Measurements from ENCODE around the gene BRI3.
"Not testable (repeated sequence)": the region's sequence is repeated elsewhere in the genome, so short reads cannot be mapped to it uniquely, and the experiment has no call there.

The BRI3 gene

DNA sequence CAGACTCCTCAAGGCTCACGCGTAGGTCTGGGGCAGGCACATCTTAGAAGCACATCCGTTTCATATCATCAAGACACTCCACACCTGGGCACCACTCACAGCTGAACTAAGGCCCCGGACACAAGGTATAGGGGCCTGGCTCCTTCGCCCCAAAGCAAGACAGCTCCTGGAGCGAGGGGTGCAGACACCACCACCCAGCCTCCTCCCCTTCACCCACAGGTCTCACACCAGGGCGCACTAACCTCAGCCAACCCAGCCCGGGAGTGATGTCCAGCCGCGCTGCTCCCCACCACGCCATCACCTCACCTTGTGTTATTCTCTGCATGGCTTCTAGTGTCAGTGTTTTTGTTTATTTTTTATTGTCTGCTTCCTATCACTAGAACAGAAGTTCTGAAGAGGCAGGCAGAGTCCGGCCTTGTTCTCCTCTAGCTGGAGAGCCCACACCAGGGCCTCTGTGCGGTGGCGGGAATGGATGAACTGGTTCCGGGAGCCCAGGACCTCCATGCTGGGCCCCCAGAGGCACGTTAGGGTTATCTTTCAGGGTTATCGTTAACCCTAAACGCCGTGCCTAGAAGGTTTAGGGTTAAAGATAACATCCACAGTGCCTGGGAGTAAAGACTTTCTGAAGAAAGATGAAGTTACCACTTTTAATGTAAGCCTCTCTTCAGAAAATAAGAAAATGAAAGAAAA is 21.8 kb downstream of the BRI3 start:
- DNase-seq (ENCODE audit: extremely low spot score, insufficient read length, low read depth) (no peak), FAIRE-seq (no peak)

DNA sequence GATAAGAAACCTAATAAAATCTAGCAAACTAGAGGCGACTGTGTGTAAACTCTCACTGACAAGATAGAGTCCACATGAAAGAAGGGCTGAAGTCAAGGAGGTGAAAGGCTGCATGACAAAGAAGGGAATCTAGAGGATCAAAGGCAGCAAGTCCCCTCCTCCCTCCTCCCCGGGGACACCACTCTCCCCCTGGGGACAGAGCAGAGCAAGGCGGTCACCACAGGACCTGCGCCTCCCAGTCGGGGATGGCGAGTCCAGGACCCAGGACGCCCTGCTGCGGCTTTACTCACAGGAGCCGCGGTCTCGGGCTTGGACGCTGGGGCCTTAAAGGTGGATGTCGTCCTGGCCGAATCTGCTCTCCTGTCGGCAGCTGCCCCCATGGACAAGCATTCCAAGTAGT is 22.4 kb downstream of the BRI3 start:
- FAIRE-seq (no peak), DNase-seq (ENCODE audit: extremely low spot score, insufficient read length, low read depth) (no peak)

DNA sequence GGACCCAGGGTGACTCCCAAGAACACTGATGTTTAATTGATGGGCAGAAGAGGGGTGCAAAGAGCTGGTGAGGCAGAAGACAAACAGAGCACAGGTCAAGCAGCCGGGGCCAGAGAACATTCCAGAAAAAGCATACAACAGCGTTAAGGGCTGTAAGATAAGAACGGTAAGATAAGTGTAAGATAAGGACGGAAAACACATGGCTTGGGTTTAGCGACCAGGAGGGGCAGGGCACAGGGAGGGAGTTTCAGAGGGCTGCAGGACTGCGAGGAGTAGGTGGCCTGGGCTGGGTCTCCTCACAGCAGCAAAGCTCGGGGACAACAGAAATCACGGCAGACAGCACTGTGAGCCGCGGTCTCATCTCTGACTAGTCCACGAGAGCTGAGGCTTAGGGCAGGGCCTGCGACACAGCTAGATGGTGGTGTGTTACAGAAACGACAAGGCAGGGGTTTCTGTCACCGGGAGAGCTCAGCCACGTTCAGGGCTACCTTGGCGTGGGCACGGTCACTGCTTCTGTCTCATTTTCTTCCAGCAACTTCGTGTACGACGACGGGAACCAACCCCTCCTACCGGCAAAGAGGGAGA is 24.6 kb downstream of the BRI3 start:
- FAIRE-seq (no peak), DNase-seq (ENCODE audit: extremely low spot score, insufficient read length, low read depth) (no peak)

DNA sequence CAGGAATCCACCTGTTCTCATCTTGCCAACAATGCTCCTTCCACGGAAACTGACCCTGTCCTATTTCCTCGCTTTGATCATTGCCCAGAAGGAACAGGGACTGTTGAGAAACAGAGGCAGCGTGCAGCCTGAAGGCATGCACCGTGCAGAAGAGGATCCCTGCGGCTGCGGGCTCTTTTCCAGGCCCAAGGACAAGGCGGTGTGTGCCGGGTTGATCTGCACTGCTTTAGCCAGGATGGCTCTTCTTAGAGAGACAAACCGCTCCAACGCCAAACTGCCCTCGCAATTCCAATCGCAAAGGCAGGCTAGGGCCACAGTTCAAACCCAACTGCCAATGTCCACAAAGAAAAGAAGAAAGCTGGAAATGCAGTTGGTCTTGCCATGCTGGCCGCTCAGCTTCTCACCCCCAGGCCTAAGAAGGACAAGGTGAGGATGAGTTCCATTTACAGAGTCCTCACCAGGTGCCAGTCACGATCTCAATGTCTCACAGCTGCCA is 26.5 kb downstream of the BRI3 start:
- FAIRE-seq (no peak), DNase-seq (ENCODE audit: extremely low spot score, insufficient read length, low read depth) (no peak)

DNA sequence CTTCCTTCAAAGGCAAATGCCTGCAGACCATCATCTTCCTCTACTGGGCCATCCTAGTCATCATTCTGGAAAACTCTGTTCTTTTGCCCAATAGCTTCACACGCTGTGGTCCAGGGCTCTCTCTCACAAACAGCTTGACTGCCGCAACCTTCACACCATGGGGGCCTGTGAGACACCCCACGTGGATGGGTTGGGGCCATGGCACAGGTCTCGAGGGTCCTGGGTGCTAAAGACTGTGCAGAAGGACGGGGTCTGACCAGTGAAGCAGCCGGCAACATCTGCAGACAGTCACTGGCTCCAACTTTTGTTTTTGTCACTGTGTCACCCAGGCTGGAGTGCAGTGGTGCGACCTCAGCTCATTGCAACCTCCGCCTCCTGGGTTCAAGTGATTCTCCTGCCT is 28.1 kb downstream of the BRI3 start:
- FAIRE-seq, result no peak

DNA sequence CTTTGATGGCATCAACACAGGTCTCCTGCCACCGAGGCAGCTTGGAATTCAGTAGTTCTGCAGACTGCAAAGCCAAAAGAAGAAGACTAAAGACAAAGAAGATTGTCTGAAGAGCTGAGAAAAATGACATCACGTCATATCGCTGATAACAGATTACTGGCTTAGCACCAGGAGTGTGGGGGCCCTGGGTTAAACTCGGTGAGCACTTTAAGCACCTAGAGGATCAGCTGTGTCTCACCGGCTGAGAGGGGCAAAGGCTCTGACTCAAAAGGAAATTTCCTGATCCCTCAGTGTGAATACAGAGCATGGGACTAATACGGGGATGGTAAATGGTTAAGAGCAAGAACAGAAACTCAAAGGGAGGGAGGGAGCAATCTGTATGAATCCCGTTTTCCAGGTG is 30.7 kb downstream of the BRI3 start:
- FAIRE-seq (no peak), DNase-seq (ENCODE audit: extremely low spot score, insufficient read length, low read depth) (no peak)

More for the DNA sequence above, 28.1 kb downstream of the BRI3 start:
- no peak for DNase-seq (ENCODE audit: extremely low spot score, insufficient read length, low read depth)

DNA sequence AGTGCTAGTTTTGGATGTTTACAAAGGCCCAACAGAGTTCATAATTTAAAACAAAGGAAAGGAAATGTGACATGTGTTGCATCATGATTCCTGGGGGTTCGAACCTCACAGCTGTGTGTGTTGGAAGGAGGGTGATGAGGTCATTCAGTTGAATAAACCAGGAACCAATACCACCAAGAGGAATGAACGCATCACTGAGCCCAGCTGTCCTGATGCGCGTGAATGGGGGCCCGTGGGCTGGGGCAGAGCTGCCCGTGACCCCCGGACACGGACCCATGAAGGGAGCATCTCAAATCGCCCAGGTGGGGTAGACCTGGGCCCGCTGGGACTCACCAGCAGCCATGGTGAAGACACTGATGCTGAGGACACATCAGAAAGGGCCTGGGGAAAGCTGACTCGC is 33.0 kb downstream of the BRI3 start:
- no peak for FAIRE-seq
- no peak for DNase-seq (ENCODE audit: extremely low spot score, insufficient read length, low read depth)

DNA sequence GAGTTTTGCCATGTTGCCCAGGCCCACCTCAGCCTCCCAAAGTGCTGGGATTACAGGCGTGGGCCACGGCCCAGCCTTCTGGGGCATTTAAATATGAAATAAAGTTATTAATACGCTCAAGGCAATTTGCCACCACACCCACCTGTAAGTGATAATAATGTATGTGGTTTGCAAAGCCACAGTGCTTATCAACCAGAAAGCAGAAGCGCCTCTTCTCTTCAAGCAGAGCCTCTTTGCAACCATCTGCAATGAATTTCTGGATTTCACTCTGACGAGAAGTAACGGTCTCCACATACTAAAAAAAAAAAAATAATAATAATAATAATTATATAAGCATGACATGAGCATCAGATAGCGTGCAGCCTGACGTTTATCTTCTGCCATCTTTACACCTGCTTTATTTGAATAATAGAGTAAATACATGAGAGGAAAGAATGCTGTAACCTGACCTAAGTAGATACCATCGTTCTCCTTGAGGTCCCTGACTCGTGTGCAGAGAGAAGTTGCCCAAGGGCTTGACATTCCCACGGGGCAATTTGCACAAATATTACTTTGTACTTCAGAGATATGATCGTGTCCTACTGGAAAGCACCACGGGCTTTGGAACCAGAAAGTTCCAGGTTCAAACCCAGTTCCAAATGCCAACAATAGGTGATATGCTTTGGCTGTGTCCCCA is 34.0 kb downstream of the BRI3 start:
- no peak for FAIRE-seq
- DNase-seq (ENCODE audit: extremely low spot score, insufficient read length, low read depth), result no peak

DNA sequence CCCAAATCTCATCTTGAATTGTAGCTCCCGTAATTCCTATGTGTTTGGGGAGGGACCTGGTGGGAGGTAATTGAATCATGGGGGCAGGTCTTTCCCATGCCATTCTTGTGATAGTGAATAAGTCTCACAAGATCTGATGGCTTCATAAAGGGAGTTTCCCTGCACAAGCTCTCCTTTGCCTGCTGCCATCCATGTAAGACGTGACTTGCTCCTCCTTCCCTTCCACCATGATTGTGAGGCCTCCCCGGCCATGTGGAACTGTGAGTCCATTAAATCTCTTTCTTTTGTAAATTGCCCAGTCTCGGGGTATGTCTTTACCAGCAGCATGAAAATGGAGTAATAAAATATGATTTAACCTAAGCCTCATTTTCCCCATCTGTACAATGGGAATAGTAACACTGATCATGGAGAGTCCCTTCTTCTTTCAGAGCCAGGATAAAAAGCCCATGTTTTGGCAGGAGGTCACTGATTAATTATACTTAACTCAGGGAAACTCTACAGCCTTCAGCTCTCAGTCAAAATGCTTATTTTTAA is 34.6 kb downstream of the BRI3 start:
- not testable (repeated sequence) for DNase-seq (ENCODE audit: extremely low spot score, insufficient read length, low read depth); FAIRE-seq

DNA sequence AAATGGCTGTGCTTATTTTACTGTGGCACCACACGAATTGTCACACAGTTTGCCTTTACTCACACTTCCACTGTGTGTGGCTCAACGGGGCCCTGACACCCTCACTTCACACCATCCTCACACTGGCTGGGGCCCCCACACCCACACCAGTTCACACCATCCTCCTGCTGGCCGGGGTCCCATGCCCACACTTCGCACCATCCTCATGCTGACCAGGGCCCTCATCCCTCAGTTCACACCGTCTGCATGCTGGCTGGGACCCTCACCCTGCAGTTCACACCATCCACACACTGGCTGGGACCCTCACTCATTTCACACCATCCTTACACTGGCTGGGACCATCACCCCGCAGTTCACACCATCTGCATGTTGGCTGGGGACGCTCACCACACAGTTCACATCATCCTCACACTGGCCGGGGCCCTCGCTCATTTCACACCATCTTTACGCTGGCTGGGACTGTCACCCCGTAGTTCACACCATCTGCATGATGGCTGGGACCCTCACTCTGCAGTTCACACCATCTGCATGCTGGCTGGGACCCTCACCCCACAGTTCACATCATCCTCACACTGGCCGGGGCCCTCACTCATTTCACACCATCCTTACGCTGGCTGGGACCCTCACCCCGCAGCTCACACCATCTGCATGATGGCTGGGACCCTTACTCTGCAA is 36.0 kb downstream of the BRI3 start:
- no peak for FAIRE-seq
- DNase-seq (ENCODE audit: extremely low spot score, insufficient read length, low read depth), result no peak

DNA sequence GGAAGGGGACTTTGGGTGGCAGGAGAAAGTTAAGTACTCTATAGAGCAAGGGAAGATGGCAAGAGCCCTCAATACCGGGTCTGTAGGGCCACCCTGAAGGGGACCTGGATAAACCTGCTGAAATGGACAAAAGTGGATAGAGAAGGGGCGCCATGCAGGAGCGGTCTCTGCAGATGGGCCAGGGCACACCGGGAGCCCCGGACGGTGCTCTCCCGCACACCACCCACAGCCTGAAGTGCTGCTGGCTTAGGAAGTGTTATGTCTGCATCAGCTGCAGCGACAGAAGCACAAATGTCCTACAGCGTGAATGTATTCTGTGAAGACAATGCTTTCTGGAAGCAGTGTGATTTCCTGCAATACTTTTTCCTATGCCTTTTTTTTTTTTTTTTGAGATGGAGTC is 37.7 kb downstream of the BRI3 start:
- DNase-seq (ENCODE audit: extremely low spot score, insufficient read length, low read depth) (no peak), FAIRE-seq (no peak)

DNA sequence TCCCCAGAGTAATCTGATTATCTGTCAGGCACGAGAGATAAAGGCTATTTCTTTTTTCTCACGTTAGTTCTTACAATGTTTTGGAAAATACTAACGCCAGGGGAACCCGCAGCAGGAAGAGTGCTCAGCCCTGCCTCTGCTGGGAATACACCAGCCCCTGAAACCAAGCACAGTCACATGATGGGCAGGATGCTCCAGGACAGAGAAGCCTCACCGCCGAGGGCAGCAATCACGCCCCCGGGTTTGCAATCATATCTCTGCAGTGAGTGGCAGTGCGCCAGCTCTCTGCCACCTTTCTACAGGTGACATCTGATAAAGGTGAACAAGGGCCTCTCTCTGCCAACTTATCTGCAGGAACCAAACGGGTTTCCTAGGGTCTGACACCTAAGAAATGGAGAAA is 39.8 kb downstream of the BRI3 start:
- no peak for FAIRE-seq

DNA sequence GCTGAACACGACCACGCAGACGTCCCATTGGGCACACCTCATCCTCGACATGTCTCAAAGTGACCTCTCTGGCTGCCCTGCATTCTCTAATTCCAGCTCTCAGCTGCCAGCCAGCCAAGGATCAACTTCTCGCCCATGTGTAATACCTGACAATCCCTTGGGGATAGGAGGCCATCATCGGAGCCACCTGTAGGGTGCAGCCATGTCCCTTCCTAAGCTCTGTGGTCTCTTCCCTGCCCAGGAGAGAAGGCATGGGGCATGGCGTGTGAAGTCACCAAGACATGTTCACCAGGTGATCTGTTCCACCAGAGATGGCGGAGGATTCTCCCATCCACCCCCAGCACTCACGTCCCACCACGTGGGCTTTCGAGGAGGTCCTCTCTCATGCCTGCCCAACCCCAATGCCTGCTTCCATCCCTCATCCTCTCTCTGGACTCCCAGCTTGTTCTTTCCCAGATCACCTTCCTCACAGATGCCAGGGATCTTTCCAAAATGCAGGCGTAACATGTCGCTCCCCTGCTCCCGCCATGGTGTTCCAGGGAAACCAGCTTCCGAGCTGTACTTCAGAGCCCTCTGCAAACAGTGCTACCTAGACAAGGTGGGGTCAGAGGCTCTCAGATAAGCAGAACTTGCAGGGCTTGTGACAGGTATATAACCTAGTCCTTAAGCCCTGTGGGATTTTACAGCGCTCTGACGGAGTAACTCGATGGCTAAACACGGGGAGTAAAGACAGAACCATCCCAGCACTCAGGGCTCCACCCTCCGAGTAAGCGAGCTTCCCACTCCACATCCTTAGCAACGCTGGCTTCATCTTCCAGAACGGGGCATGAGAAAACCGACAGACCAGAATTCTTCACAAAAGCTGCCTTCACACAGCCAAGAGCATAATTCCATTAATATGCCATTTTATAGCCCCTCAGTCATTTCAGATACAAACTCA is 41.1 kb downstream of the BRI3 start:
- no peak for DNase-seq (ENCODE audit: extremely low spot score, insufficient read length, low read depth)
- FAIRE-seq, result no peak

More for the DNA sequence above, 39.8 kb downstream of the BRI3 start:
- no peak for DNase-seq (ENCODE audit: extremely low spot score, insufficient read length, low read depth)

DNA sequence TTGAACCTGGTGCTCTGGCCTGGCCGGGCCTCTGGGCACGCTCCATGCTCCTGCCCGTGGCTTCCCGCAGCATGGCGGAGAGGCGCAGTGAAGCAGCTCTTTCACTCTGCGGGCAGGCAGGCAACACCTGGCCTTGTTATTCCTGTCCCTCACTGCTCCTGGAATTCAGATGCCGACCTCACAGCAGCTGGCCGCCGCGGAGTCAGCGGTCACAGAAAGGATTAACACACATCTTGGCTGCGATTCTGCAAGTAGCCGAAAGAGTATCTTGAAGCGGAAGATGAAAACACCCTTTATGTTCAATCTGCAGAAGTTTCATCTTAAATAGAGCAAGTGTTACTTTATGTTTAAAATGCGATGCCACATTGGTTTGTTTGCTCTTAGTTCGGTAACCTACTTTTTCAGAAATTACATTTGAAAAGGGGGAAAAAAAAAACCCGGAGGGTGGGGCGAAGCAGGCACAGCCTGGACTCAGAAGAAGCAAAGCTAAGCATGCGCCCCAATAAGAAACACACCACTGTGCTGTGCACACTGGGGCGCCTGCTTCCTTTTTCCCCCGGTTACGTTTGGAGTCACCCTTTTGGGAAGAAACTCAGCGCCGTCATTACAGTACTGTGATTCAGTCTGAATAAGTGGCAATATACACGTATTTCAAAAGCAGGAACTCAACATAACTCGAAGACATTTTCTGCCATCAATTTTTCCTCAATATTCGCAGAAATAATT is 42.3 kb downstream of the BRI3 start:
- DNase-seq (ENCODE audit: extremely low spot score, insufficient read length, low read depth), result no peak

DNA sequence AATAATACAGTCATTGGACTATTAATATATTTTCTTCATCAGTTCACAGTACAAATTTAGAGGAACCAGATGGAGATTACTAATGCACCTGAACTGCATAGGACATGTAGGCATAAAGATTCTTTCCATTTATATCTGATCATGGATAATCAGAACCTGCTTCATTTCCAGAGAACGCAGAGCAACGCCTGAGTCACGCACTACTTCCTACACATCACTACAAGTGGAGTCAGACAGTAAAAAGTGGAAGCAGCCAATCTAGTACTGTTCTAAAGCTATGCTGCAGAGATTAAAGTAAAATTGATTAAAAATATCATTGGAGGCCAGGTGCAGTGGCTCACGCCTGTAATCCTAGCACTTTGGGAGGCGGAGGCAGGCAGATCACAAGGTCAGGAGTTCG is 43.3 kb downstream of the BRI3 start:
- FAIRE-seq (no peak), DNase-seq (ENCODE audit: extremely low spot score, insufficient read length, low read depth) (no peak)

More for the DNA sequence above, 42.3 kb downstream of the BRI3 start:
- no peak for FAIRE-seq

DNA sequence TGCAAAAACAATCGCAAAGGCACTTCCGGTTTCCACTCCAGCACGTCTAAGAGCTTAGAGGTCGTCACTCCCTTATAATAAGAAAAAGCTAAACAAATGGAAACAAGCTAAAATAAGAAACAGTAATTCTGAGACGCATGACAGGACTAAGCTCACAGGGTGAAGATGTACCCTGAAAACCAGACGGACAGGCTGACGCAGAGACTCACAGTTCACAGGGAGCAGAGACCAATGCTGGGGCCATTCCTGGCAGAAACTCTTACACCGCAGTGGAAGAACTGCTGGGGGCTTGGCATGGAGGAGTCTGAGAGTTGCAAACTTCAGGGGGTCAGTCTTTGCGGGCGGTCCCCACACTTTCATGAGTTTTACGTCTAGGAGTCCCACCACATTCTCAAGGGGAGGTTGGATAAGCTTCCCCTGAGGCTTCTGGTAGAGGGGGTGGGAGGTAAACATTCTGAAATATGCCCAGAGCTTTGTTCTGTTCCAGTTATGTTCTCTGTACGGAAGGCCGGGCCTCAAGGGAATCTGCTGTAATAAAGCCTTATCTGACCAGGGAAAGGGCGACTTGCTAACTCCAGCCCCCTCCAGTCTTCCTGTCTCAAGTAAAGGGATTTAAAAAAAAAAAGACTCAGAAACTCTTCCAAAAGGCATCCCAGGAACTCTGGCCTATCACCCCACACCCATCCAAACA is 47.8 kb downstream of the BRI3 start:
- FAIRE-seq, result no peak
- no peak for DNase-seq (ENCODE audit: extremely low spot score, insufficient read length, low read depth)

DNA sequence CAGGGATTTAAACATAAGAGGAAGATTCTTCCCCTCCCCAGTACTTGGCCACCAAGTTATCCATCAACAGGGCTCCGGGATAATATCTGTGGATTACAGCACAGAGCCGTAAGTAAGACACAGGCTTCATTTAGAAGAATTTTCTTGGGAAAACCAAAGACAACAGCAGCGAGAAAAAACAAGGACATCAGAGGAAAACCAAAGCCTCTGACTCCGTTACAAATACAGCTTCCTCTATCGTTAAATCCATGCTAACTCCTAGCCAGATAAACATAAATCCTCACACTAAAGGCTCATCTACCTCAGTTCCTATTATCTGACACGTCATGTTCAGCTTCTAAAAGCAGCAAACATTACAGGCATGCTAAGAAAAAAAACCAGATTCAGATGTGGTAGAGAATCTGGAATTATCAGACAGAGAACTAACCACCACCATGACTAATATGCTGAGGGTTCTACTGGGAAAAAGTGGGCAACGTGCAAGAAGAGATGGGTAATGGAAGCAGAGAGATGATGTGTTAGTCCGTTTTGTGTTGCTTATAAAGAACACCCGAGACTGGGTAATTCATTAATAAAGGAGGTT is 48.4 kb downstream of the BRI3 start:
- FAIRE-seq, result no peak

More for the DNA sequence above, 48.4 kb downstream of the BRI3 start:
- no peak for DNase-seq (ENCODE audit: extremely low spot score, insufficient read length, low read depth)
